SK-N-SH treated with all-trans-retinoic acid at 6 μM for 48 hours (cell line): ENCODE results near the gene PKM.
A peak's percentile ranks its signal among the peaks of the same experiment; 100 is the strongest.

Experiments
- ATAC-seq: fragments of 200-7000 bp; cut with Tn5 transposase; 3 replicates; pipeline ENCODE4 v1.9.1; 2020; ENCODE audit warnings: mild to moderate bottlenecking, moderate library complexity
- ARNTL ChIP-seq: fragments of 450-650 bp; formaldehyde crosslinking; IDR thresholded peaks from 2 replicates; pipeline ENCODE4 v1.5.0; 2020; ENCODE audit warnings: low read depth, mild to moderate bottlenecking, moderate library complexity, borderline replicate concordance
- BACH2 ChIP-seq: fragments of 250-450 bp; sonication (Bioruptor Pico); IDR thresholded peaks from 2 replicates; pipeline ENCODE4 v1.9.0; 2021; ENCODE audit warnings: mild to moderate bottlenecking, borderline replicate concordance
- CREB5 ChIP-seq: fragments of 250-450 bp; sonication (Bioruptor Pico); IDR thresholded peaks from 2 replicates; pipeline ENCODE4 v1.5.1; 2020; ENCODE audit warnings: low read depth, mild to moderate bottlenecking, moderate library complexity
- CSDC2 ChIP-seq: fragments of 250-450 bp; sonication (Bioruptor Pico); IDR thresholded peaks from 2 replicates; pipeline ENCODE4 v1.5.0; 2020; ENCODE audit warnings: mild to moderate bottlenecking, moderate library complexity
- CSRNP3 ChIP-seq: fragments of 250-450 bp; sonication (Bioruptor Pico); IDR thresholded peaks from 2 replicates; pipeline ENCODE4 v1.5.1; 2021; ENCODE audit warnings: mild to moderate bottlenecking, moderate library complexity
- ESRRG ChIP-seq: fragments of 250-450 bp; sonication (Bioruptor Pico); IDR thresholded peaks from 2 replicates; pipeline ENCODE4 v1.6.1; 2021; ENCODE audit warnings: mild to moderate bottlenecking
- GLIS3 ChIP-seq: fragments of 250-450 bp; sonication (Bioruptor Pico); IDR thresholded peaks from 2 replicates; pipeline ENCODE4 v1.5.0; 2020; ENCODE audit warnings: mild to moderate bottlenecking, moderate library complexity
- ISL1 ChIP-seq: fragments of 250-450 bp; sonication (Bioruptor Pico); IDR thresholded peaks from 2 replicates; pipeline ENCODE4 v2.1.2; 2022; ENCODE audit warnings: mild to moderate bottlenecking, moderate library complexity
- OSR1 ChIP-seq: fragments of 250-450 bp; sonication (Bioruptor Pico); IDR thresholded peaks from 2 replicates; pipeline ENCODE4 v1.8.0; 2022; ENCODE audit warnings: moderate library complexity, mild to moderate bottlenecking, inconsistent platforms
- PATZ1 ChIP-seq: fragments of 250-450 bp; sonication (Bioruptor Pico); IDR thresholded peaks from 2 replicates; pipeline ENCODE4 v1.8.0; 2020; ENCODE audit warnings: mild to moderate bottlenecking, moderate library complexity, borderline replicate concordance
- POU6F1 ChIP-seq: fragments of 250-450 bp; sonication (Bioruptor Pico); IDR thresholded peaks from 2 replicates; pipeline ENCODE4 v1.8.0; 2021; ENCODE audit warnings: low read depth, mild to moderate bottlenecking, moderate library complexity, borderline replicate concordance
- PPARA ChIP-seq: fragments of 250-450 bp; sonication (Bioruptor Pico); IDR thresholded peaks from 2 replicates; pipeline ENCODE4 v1.5.0; 2020; ENCODE audit warnings: mild to moderate bottlenecking, borderline replicate concordance
- RARB ChIP-seq: fragments of 250-450 bp; sonication (Bioruptor Pico); IDR thresholded peaks from 2 replicates; pipeline ENCODE4 v1.8.0; 2021; ENCODE audit warnings: mild to moderate bottlenecking, moderate library complexity
- SNAI2 ChIP-seq: fragments of 250-450 bp; sonication (Bioruptor Pico); IDR thresholded peaks from 2 replicates; pipeline ENCODE4 v1.5.0; 2020; ENCODE audit warnings: mild to moderate bottlenecking, moderate library complexity
- TCF4 ChIP-seq: fragments of 250-450 bp; sonication (Bioruptor Pico); IDR thresholded peaks from 2 replicates; pipeline ENCODE4 v1.8.0; 2021; ENCODE audit warnings: mild to moderate bottlenecking, moderate library complexity, borderline replicate concordance
- TOX ChIP-seq: fragments of 250-450 bp; sonication (Bioruptor Pico); IDR thresholded peaks from 2 replicates; pipeline ENCODE4 v1.8.0; 2021; ENCODE audit warnings: mild to moderate bottlenecking, moderate library complexity, borderline replicate concordance
- ZC3H10 ChIP-seq: fragments of 250-450 bp; sonication (Bioruptor Pico); IDR thresholded peaks from 2 replicates; pipeline ENCODE4 v1.5.1; 2021; ENCODE audit warnings: mild to moderate bottlenecking, moderate library complexity
- ZFP3 ChIP-seq: fragments of 250-450 bp; sonication (Bioruptor Pico); IDR thresholded peaks from 2 replicates; pipeline ENCODE4 v1.5.0; 2020; ENCODE audit warnings: mild to moderate bottlenecking, moderate library complexity
- ZFP30 ChIP-seq: fragments of 450-650 bp; formaldehyde crosslinking; IDR thresholded peaks from 2 replicates; pipeline ENCODE4 v1.5.0; 2022; ENCODE audit warnings: mild to moderate bottlenecking, moderate library complexity
- ZNF565 ChIP-seq: fragments of 450-650 bp; formaldehyde crosslinking; conservative IDR thresholded peaks from 2 replicates; pipeline ENCODE4 v1.5.0; 2020; ENCODE audit warnings: low read depth, mild to moderate bottlenecking, moderate library complexity
- ZNF70 ChIP-seq: fragments of 450-650 bp; formaldehyde crosslinking; IDR thresholded peaks from 2 replicates; pipeline ENCODE4 v1.5.0; 2020; ENCODE audit warnings: mild to moderate bottlenecking, moderate library complexity

Gene PKM

GRCh38 chr15:72272213-72272996 lies 41.4 kb upstream of the PKM start, which contains the start of gene PARP6:
TSS of gene PARP6 (minus strand) at chr15:72272554. CDS start at chr15:72267477, 5,077 bp downstream.
- TF ChIP-seq GLIS3 (0 out of 2 replicates have a peak, but pooled peaks have one; percentile 32), CREB5 (no peak)
- ATAC-seq: peak; percentile 99

- TF ChIP-seq ZNF70 (CRISPR knock-in tag) (no peak), OSR1 (no peak), CSRNP3 (no peak), TCF4 (CRISPR knock-in tag) (no peak), CREB5 (no peak), ESRRG (CRISPR knock-in tag) (no peak), GLIS3 (no peak), TOX (no peak), ZNF565 (CRISPR knock-in tag) (no peak), ARNTL (CRISPR knock-in tag) (no peak), ZFP30 (no peak), ZC3H10 (CRISPR knock-in tag) (no peak), ISL1 (CRISPR knock-in tag) (no peak), SNAI2 (CRISPR knock-in tag) (no peak), BACH2 (CRISPR knock-in tag) (no peak), CSDC2 (no peak), POU6F1 (CRISPR knock-in tag) (no peak), PPARA (no peak)
- peak; percentile 13 for ATAC-seq
Observed at GRCh38 chr15:72271895-72272212, 40.9 kb upstream of the PKM start.

GRCh38 chr15:72271221-72271620 lies 40.2 kb upstream of the PKM start:
- no peak for ATAC-seq
- TF ChIP-seq ZC3H10 (CRISPR knock-in tag): no peak

GRCh38 chr15:72269739-72270138 lies 38.7 kb upstream of the PKM start:
- no peak for ATAC-seq
- TF ChIP-seq POU6F1 (CRISPR knock-in tag) (no peak), BACH2 (CRISPR knock-in tag) (no peak)

- ATAC-seq: no peak
- TF ChIP-seq CSDC2 (no peak), POU6F1 (CRISPR knock-in tag) (no peak), ZNF565 (CRISPR knock-in tag) (no peak), RARB (CRISPR knock-in tag) (no peak), ISL1 (CRISPR knock-in tag) (no peak), ZC3H10 (CRISPR knock-in tag) (no peak), ARNTL (CRISPR knock-in tag) (no peak), ZFP3 (CRISPR knock-in tag) (no peak), TCF4 (CRISPR knock-in tag) (no peak), PATZ1 (CRISPR knock-in tag) (no peak), TOX (no peak), CSRNP3 (no peak)
Observed at GRCh38 chr15:72265031-72265430, 34.0 kb upstream of the PKM start.
